Activated naive CD4-positive, alpha-beta T cell treated with anti-CD3 and anti-CD28 coated beads, Interleukin-2, amount 10 ng/mL, durations not matched to agents 5 hours and 36 hours (primary cell): ENCODE data around the gene BRME1. TPM values are rescaled to one million over a fixed set of nuclear protein-coding genes. Genes with fewer than 3 reads are reported as not detected.

ENCODE experiments used
- microRNA-seq: library from miRNA; unstranded; fragments of <30 nt; microRNA quantifications from one replicate; pipeline ENCODE4 v1.2.0, GENCODE V29; 2022; ENCODE audit warnings: borderline microRNAs expressed, borderline replicate concordance
- total RNA-seq, 2 experiments: library from RNA; stranded (reverse); gene quantifications; one replicate each; pipeline ENCODE4 v1.2.3, GENCODE V29; 2021

BRME1 gene
- total RNA-seq, result 1 to 10 TPM; 5.1 to 5.8 TPM

DNA sequence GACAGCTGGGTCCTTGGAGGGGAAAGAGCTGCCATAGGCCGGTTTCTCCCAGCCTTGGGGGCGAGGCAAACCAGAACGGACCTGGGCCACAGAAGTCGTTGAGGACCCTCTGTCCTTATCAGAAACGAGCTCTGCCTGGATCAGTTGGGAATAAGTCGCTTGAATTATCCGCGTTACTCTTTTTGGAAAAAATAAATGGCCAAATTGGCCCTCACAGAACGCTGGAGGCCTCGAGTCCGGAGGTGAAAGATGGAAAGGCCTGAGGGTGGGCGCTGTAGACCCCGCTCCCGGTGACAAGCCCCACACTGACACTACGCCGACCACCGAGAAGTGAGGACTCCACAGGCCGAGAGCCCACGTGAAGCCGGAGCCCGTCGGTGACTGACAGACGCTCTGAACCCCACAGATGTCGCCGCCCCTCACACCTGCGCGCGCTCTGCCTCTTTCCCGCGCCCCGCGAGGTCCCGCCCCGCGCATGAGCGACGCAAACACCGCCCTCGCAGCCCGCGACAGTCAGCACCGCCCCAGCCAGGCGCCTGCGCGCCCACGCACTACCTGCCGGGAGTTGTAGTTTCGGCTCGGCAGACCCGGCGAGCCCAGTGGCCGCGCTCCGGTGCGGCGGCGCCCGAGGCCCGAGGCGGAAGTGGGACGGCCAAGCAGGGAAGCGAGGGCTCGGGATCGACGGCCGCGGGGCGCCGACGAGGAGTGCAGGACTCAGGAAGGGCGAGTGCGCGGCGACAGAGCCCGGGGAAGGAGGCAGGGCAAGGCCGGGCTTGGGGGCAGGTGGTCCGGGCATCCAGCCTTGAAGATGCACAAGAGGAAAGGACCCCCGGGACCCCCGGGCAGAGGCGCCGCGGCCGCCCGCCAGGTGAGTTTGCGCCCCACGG, at the start of gene BRME1, which contains the start of gene CC2D1A:
Gene BRME1 (minus strand): TSS at position 484 of the 887 bp plus-strand sequence. CDS start 1,225 bp downstream, outside the sequence.
Gene CC2D1A (plus strand): TSS at position 568 of the 887 bp plus-strand sequence. CDS start 241 bp downstream, at position 809.

DNA sequence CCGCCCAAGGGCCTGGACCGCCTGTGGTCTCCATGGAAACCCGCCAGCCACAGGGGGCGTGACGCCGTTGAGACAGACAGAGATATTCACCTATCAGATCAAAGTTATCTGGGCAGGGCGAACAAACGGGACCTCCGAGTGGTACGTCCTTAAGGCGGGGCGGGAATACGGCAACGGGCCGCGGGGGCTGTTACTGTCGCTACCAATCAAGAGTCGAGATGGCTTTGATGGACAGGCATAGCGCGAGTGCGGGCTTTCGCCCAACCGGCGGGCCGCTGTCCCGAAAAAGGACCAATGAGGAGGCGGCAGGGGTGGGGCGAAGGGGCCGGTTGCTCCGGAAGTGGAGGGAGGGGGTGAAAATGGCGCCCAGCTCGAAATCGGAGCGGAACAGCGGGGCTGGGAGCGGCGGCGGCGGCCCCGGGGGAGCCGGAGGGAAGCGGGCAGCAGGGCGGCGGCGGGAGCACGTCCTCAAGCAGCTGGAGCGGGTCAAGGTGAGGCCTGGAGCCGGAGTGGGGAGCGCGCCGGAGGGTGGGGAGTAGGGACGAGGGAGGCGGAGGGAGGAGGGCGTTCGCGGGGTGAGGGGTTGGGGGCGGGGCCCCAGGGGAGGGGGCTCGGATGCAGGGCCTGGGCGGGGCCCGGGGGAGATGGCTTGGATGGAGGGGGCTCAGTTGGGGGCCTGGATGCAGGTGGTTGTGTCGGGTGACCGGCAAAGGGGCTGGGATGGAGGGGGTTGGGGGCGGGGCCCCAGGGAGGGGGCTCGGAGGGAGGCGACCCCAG, 46.4 kb upstream of the BRME1 start, which contains the start of gene DCAF15:
Gene DCAF15 (plus strand): TSS at position 356 of the 777 bp plus-strand sequence. CDS start 4 bp downstream, at position 360.

GRCh38 chr19:13938301-13939064, 32.6 kb upstream of the BRME1 start, which contains the start of gene PODNL1:
TSS of gene PODNL1 (minus strand) at chr19:13938417. CDS start at chr19:13938181, 236 bp downstream.

GRCh38 chr19:13876834-13877233, 29.1 kb downstream of the BRME1 start, which contains the start of gene NANOS3:
TSS of gene NANOS3 (plus strand) at chr19:13877134. CDS start at chr19:13877249, 115 bp downstream.

Small RNAs within 50 kb of the gene (microRNA-seq; reads per million reads assigned to microRNA genes)
- gene MIR181C (60.1 reads per million, percentile 66 among the genes with 10 or more reads in this experiment), gene MIR181D (43.4 reads per million, percentile 63 among the genes with 10 or more reads in this experiment)

Other genes with a start within 250 kb of the BRME1 start
- gene MRI1, start 141.6 kb downstream of the BRME1 start, total RNA-seq, result 10 to 100 TPM; 31.3 to 34.1 TPM
- gene C19orf53, start 131.7 kb downstream of the BRME1 start, total RNA-seq, result 100 to 1,000 TPM; 100 to 105 TPM
- gene ZSWIM4, start 110.7 kb downstream of the BRME1 start, total RNA-seq, result 10 to 100 TPM in 1 of 2 experiments, 1 to 10 TPM in 1; 9.8 to 10.6 TPM
- gene NANOS3, start 29.0 kb downstream of the BRME1 start, total RNA-seq, result under 1 TPM in 1 of 2 experiments, not detected in 1; 0.55 TPM
- 10 to 100 TPM; 27.9 to 31.5 TPM for gene CC2D1A, start 84 bp upstream of the BRME1 start, total RNA-seq
- under 1 TPM; 0.50 to 0.70 TPM for gene PODNL1, start 32.3 kb upstream of the BRME1 start, total RNA-seq
- 10 to 100 TPM; 66.7 to 69.5 TPM for gene DCAF15, start 46.4 kb upstream of the BRME1 start, total RNA-seq
- 10 to 100 TPM; 15.6 to 16.8 TPM for gene RFX1, start 100.2 kb upstream of the BRME1 start, total RNA-seq
- gene RLN3, start 122.0 kb upstream of the BRME1 start, total RNA-seq, result not detected
- gene IL27RA, start 125.6 kb upstream of the BRME1 start, total RNA-seq, result 10 to 100 TPM; 82.9 to 83.3 TPM
- gene PALM3, start 156.0 kb upstream of the BRME1 start, total RNA-seq, result not detected
- gene MISP3, start 166.7 kb upstream of the BRME1 start, total RNA-seq, result 1 to 10 TPM; 1.6 to 1.8 TPM
- gene C19orf67, start 179.7 kb upstream of the BRME1 start, total RNA-seq, result under 1 TPM in 1 of 2 experiments, not detected in 1; 0.23 TPM
- 10 to 100 TPM; 63.2 to 68.6 TPM for gene SAMD1, start 184.6 kb upstream of the BRME1 start, total RNA-seq
- gene PRKACA, start 211.6 kb upstream of the BRME1 start, total RNA-seq, result 10 to 100 TPM; 58.0 to 65.0 TPM
- gene ASF1B, start 230.5 kb upstream of the BRME1 start, total RNA-seq, result 10 to 100 TPM; 80.3 to 82.8 TPM